ENCODE results near the gene FAM20C.

Gene FAM20C

DNA sequence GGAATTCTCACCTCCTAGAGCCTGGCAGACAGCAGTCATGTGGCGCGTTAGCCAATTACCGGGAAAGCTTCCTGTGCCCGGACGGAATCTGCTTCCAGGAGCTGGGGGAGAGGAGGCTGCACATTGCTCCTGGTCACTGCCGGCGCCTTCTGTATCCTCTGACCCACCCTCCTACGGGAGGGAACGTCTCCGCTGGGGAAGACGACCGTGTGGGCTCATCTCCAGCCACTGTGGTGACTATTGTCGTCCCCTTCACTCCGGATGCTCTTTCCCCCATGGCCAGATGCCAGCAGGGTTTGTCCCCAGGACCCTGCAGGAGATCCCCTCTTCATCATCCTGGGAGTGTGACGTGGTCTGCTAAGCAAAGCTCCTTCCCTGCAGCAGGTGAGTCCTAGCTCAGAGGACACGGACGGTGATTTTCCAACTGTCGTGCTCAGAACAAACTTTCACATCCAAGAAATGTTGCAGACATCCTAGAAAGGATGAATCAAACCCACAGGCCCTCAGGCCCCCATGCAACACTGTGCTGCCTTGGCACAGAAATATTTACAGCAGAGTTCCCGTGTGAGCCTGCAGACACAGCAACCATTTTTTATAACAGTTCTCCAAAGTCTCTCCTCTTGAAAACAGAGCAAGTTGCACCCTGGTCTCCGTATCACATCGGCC lies 29.6 kb upstream of the FAM20C start:
- TF ChIP-seq CTCF (conservative IDR thresholded peaks at IDR 0.05; ENCODE audit: low read depth, low read length), result no peak
- H2AFZ ChIP-seq (ENCODE audit: low read depth), result no peak overlapping the region
- H3K27ac ChIP-seq, result no peak overlapping the region
- no peaks in the 10 kb centered on the region for H4K20me1 ChIP-seq (ENCODE audit: insufficient read depth)
- no peak overlapping the region for H3K4me2 ChIP-seq
- no peak overlapping the region for H3K9ac ChIP-seq
- no peaks in the 10 kb centered on the region for H3K79me2 ChIP-seq (ENCODE audit: insufficient read depth, low read depth)
- no peaks in the 10 kb centered on the region for H3K36me3 ChIP-seq (ENCODE audit: insufficient read depth)
- H3K4me3 ChIP-seq (IDR thresholded peaks at IDR 0.05; ENCODE audit: insufficient read depth, low read depth, low read length), result no peak overlapping the region
- H3K4me1 ChIP-seq (ENCODE audit: low read depth, poor library complexity, severe bottlenecking), result no peaks in the 10 kb centered on the region
- peaks cover 55% of the 10 kb centered on the region; the same call in 1 of the 2 replicates for H3K27me3 ChIP-seq (ENCODE audit: insufficient read depth, low read depth)

DNA sequence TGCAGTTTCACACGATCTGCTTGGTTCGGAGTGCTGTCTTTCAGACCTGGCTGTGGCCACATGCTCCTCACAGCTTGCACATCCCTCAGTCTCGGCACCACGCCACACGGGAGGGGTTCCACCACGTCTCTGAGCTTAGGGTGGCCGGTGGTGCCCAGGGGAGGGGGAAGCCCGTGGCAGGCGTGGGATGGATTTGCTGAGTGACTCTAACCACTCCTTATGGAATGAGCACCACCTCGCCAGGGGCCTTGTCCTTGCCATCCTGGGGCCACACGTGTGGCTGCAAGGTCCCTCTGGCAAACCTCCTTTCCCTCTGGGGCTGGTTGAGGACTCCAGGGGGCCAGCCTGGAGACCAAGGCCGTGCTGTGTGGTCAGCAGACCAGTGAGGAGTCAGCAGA lies 29.1 kb upstream of the FAM20C start:
- Histone ChIP-seq H4K20me1 (ENCODE audit: insufficient read depth) (no peaks in the 10 kb centered on the region), H3K79me2 (ENCODE audit: insufficient read depth, low read depth) (no peaks in the 10 kb centered on the region), H3K27ac (no peak overlapping the region), H3K4me3 (IDR thresholded peaks at IDR 0.05; ENCODE audit: insufficient read depth, low read depth, low read length) (no peak overlapping the region), H3K36me3 (ENCODE audit: insufficient read depth) (no peaks in the 10 kb centered on the region), H3K9ac (no peak overlapping the region), H2AFZ (ENCODE audit: low read depth) (no peak overlapping the region), H3K4me2 (no peak overlapping the region), H3K27me3 (ENCODE audit: insufficient read depth, low read depth) (peaks cover 51% of the 10 kb centered on the region; the same call in 1 of the 2 replicates), H3K4me1 (ENCODE audit: low read depth, poor library complexity, severe bottlenecking) (no peaks in the 10 kb centered on the region)
- no peak for TF ChIP-seq CTCF (conservative IDR thresholded peaks at IDR 0.05; ENCODE audit: low read depth, low read length)

GRCh38 chr7:163971-164881 lies 28.1 kb upstream of the FAM20C start:
- Histone ChIP-seq H3K27me3 (ENCODE audit: insufficient read depth, low read depth) (peaks cover 51% of the 10 kb centered on the region; the same call in 1 of the 2 replicates), H3K9ac (no peak overlapping the region), H2AFZ (ENCODE audit: low read depth) (no peak overlapping the region), H3K36me3 (ENCODE audit: insufficient read depth) (no peaks in the 10 kb centered on the region), H3K79me2 (ENCODE audit: insufficient read depth, low read depth) (no peaks in the 10 kb centered on the region), H3K4me2 (no peak overlapping the region), H3K27ac (no peak overlapping the region), H3K4me1 (ENCODE audit: low read depth, poor library complexity, severe bottlenecking) (no peaks in the 10 kb centered on the region), H4K20me1 (ENCODE audit: insufficient read depth) (no peaks in the 10 kb centered on the region), H3K4me3 (IDR thresholded peaks at IDR 0.05; ENCODE audit: insufficient read depth, low read depth, low read length) (no peak overlapping the region)
- no peak for TF ChIP-seq CTCF (conservative IDR thresholded peaks at IDR 0.05; ENCODE audit: low read depth, low read length)

GRCh38 chr7:164882-165660 lies 27.3 kb upstream of the FAM20C start:
- H4K20me1 ChIP-seq (ENCODE audit: insufficient read depth), result no peaks in the 10 kb centered on the region
- no peak overlapping the region for H3K4me3 ChIP-seq (IDR thresholded peaks at IDR 0.05; ENCODE audit: insufficient read depth, low read depth, low read length)
- H3K79me2 ChIP-seq (ENCODE audit: insufficient read depth, low read depth), result no peaks in the 10 kb centered on the region
- no peak overlapping the region for H3K4me2 ChIP-seq
- TF ChIP-seq CTCF (conservative IDR thresholded peaks at IDR 0.05; ENCODE audit: low read depth, low read length), result no peak
- no peaks in the 10 kb centered on the region for H3K36me3 ChIP-seq (ENCODE audit: insufficient read depth)
- no peaks in the 10 kb centered on the region for H3K4me1 ChIP-seq (ENCODE audit: low read depth, poor library complexity, severe bottlenecking)
- peaks cover 58% of the 10 kb centered on the region; the same call in 1 of the 2 replicates for H3K27me3 ChIP-seq (ENCODE audit: insufficient read depth, low read depth)
- no peak overlapping the region for H2AFZ ChIP-seq (ENCODE audit: low read depth)
- H3K27ac ChIP-seq, result no peak overlapping the region
- no peak overlapping the region for H3K9ac ChIP-seq

Data from KMS-11 (cell line).